HCT116 (cell line): ENCODE results near the gene PRKAG1.

Experiments used
- EZH2 ChIP-seq: fragments of 200-600 bp; sonication (generic); IDR thresholded peaks from 2 replicates; pipeline ENCODE4 v1.6.1; 2017; ENCODE audit warnings: antibody characterized with exemption, mixed run types
- EZH2phosphoT487 ChIP-seq: fragments of 200-600 bp; IDR thresholded peaks from 2 replicates; pipeline ENCODE4 v1.6.1; 2018; ENCODE audit warnings: antibody characterized with exemption, borderline replicate concordance
- POLR2A ChIP-seq: IDR thresholded peaks from 2 replicates; pipeline ENCODE4 v1.7.0; 2011; ENCODE audit warnings: borderline replicate concordance; ENCODE audit not compliant: insufficient read depth, insufficient read length; ENCODE audit errors: extremely low read depth
- SIN3A ChIP-seq: IDR thresholded peaks from 2 replicates; pipeline ENCODE4 v1.6.1; 2012; ENCODE audit warnings: low read depth
- TF ChIP-seq, protein P1 (sequence below), 3 experiments: fragments of 200-600 bp in 1 of 3; sonication (generic) in 1 of 3; IDR thresholded peaks in 2 of 3; conservative IDR thresholded peaks in 1 of 3; 2 replicates each; pipeline ENCODE4 v1.5.1; 2012 to 2017; ENCODE audit warnings: low read depth in 2 of 3, low read length in 2 of 3, antibody characterized with exemption in 1 of 3, borderline replicate concordance in 1 of 3, control low read depth in 1 of 3, mild to moderate bottlenecking in 1 of 3, mixed read lengths in 1 of 3, mixed run types in 1 of 3, moderate library complexity in 1 of 3; ENCODE audit not compliant: insufficient read depth in 1 of 3
- TF ChIP-seq, protein P2 (sequence below): IDR thresholded peaks from 2 replicates; pipeline ENCODE4 v1.6.1; 2012

DNA sequence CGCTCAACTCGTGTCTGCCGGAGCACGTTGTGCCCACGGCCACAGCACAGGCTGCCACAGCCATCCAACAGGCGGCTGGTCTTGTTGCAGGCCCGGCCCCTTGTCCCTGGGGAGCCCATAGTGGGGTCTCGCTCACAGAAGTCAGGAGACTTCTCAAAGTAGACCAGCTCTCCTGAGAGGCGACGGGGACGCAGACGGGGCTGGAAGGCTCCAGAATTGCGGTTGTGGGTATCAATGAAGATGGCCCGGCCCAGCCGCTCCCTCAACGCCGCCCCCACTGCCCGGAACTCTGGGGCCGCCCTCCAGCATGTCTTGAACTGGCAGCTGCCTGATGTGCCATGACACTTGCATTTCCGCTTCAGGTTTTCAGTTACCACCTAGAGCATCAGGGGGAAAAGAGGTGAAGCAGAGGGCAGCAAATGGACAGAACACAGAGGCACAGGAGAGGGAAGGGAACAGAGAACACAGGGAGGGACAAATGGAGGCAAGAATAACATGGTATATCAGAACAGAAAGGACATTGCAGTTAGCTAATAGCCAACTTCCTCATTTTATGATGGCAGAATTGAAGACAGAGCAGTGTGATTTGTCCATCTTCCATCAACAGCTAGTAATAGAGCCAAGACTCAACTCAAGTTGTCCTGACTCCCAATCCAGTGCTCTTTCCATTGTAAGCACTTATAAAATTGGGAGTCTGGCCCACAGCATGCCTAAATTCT is 52.2 kb downstream of the PRKAG1 start:
- TF ChIP-seq POLR2A (no peak), EZH2phosphoT487 (no peak), EZH2 (no peak), SIN3A (no peak)
- TF ChIP-seq, protein P1, sequence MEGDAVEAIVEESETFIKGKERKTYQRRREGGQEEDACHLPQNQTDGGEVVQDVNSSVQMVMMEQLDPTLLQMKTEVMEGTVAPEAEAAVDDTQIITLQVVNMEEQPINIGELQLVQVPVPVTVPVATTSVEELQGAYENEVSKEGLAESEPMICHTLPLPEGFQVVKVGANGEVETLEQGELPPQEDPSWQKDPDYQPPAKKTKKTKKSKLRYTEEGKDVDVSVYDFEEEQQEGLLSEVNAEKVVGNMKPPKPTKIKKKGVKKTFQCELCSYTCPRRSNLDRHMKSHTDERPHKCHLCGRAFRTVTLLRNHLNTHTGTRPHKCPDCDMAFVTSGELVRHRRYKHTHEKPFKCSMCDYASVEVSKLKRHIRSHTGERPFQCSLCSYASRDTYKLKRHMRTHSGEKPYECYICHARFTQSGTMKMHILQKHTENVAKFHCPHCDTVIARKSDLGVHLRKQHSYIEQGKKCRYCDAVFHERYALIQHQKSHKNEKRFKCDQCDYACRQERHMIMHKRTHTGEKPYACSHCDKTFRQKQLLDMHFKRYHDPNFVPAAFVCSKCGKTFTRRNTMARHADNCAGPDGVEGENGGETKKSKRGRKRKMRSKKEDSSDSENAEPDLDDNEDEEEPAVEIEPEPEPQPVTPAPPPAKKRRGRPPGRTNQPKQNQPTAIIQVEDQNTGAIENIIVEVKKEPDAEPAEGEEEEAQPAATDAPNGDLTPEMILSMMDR (IDR thresholded peaks at IDR 0.05 in 2 of 3, conservative IDR thresholded peaks at IDR 0.05 in 1 of 3; ENCODE audit: borderline replicate concordance in 1 of 3, insufficient read depth in 1 of 3, low read depth in 2 of 3, low read length in 2 of 3): no peak
- TF ChIP-seq, protein P2, sequence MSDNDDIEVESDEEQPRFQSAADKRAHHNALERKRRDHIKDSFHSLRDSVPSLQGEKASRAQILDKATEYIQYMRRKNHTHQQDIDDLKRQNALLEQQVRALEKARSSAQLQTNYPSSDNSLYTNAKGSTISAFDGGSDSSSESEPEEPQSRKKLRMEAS: no peak
